Gastrocnemius medialis (tissue), 4 donors: ENCODE results near the gene GRID1.

ENCODE experiments used
- CTCF ChIP-seq, 5 experiments: fragments of 450-650 bp in 3 of 5; fragments of 200-600 bp in 2 of 5; sonication (generic) in 2 of 5; IDR thresholded peaks in 4 of 5; conservative IDR thresholded peaks in 1 of 5; 1 replicate in 4 of 5; 2 replicates in 1 of 5; pipeline ENCODE4 v1.5.1; 2016 to 2019; ENCODE audit warnings: antibody characterized with exemption in 5 of 5, mild to moderate bottlenecking in 3 of 5, moderate library complexity in 3 of 5
- POLR2A ChIP-seq, 2 donors: fragments of 450-650 bp; IDR thresholded peaks; one replicate each; pipeline ENCODE4 v1.6.1; 2017; ENCODE audit warnings: antibody characterized with exemption in 2 of 2, mild to moderate bottlenecking in 2 of 2, moderate library complexity in 2 of 2

GRCh38 chr10:86319676-86320075, 46.9 kb downstream of the GRID1 start:
- TF ChIP-seq CTCF (IDR thresholded peaks at IDR 0.05 in 4 of 5, conservative IDR thresholded peaks at IDR 0.05 in 1 of 5) (no peak), POLR2A (IDR thresholded peaks at IDR 0.05) (no peak)
